HG02642 (cell line): ENCODE results near the gene CNNM2.
A peak's percentile ranks its signal among the peaks of the same experiment; 100 is the strongest.
"Not testable (repeated sequence)": the region's sequence is repeated elsewhere in the genome, so short reads cannot be mapped to it uniquely, and the experiment has no call there.

Experiments
- ATAC-seq: cut with Tn5 transposase; IDR thresholded peaks from one replicate; pipeline ENCODE4 v1.9.1; 2021; ENCODE audit warnings: mild to moderate bottlenecking; ENCODE audit not compliant: unreplicated experiment, poor library complexity

CNNM2 gene

DNA sequence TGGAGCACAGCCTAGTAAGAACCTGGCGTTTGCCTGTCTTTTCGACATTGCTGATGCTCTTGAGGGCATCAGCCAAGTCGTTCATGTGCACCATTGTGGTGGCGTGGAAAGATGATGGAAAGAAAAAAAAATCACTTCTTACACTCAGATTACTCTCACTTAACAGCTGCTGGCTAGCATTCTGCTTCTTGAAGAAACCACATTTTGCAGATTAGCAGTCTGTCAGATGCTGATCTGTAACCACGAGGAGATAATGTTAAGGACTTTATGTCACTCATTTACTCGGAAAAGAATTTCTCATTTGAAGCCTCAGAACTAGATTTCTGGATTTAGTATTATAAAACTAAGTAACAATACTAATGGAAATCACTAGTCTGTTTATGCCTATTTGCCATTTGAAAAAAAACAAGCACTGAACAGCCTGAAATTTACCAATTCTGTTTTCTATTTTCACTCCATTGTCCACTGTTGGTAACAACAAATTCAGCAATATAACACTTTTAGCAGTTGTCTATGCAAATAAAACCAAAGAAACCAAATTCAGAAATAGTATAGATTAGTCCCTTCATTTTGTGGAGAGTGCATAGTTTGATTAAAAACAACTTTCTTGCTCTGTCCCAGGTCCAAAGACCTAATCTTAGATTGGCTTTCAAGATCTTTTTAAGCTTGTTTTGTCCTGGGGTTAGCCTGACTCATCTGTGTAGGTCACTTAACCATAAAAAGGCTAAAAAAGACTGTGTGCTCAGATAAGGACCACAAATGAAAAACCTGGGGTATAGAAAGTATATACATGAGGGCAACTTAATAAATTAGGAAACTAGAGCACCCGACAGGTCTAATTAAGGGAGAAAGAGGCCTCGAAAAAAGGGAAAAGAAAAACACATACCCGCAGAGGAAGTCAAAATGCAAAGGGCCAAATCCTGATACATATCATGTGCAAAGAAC, 207.5 kb downstream of the CNNM2 start:
- peak; percentile 84 for ATAC-seq

DNA sequence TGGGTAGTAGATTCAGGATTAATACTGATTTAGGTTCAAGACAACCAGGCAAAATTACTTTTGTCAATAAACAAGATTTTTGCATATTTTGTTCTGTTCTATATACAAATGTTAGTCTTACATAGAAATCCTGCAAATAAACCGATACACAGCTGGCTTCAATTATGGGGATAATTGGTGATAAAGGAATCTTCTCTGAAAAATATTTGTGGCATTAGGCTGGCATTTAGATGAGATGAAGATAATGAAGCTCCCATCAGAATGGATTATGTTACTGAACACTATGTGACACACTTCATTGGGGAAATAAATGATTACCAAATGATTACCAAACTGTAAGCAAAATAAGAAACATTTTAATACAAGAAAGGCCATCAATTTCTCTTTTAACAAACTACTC, 209.1 kb downstream of the CNNM2 start:
- ATAC-seq, result no peak

DNA sequence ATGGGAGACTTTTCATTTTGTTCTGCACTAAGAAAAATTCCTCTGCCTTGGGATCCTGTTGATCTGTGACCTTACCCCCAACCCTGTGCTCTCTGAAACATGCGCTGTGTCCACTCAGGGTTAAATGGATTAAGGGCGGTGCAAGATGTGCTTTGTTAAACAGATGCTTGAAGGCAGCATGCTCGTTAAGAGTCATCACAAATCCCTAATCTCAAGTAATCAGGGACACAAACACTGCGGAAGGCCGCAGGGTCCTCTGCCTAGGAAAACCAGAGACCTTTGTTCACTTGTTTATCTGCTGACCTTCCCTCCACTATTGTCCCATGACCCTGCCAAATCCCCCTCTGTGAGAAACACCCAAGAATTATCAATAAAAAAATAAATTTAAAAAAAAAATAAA, 212.1 kb downstream of the CNNM2 start:
- ATAC-seq, result not testable (repeated sequence)

DNA sequence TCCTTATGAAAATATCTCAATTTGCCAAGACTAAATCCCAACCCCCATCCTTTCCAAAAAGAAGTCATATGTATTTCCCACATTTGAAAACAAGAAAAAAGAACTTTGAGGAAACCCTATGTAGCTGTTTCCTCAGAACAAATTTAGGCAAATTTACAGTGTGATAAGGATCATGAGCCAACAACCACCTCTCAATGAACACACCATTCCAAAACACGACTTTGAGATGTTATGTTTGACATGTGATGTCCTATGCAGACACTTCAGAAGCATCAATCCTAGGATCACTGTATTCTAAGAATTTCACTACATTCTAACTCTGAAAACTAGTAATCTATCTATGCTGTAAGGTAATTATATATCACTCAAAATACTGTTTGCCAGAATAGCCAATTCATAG, 212.8 kb downstream of the CNNM2 start:
- no peak for ATAC-seq

DNA sequence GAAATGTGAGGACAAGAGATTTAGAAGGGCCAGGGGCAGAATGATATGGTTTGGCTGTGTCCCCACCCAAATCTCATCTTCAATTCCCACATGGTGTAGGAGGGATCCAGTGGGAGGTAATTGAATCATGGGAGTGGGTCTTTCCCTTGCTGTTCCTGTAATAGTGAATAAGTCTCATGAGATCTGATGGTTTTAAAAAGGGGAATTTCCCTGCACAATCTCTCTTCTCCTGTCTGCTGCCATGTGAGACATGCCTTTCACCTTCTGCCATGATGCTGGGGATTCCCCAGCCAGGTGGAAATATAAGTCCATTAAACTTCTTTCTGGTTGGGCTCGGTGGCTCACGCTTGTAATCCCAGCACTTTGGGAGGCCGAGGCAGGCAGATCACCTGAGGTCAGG, 217.1 kb downstream of the CNNM2 start:
- not testable (repeated sequence) for ATAC-seq

DNA sequence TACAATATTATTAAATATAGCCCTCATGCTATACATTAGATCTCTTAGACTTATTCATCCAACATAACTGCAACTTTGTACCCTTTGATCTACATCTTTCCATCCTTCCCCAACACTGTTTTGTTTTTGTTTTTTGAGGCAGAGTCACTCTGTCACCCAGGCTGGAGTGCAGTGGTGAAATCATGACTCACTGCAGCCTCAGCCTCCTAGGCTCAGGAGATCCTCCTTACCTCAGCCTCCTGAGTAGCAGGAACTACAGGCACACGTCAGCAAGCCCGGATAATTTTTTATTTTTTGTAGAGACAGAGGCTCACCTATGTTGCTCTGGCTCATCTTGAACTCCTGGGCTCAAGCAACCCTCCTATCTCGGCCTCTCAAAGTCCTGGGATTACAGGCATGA, 221.7 kb downstream of the CNNM2 start:
- no peak for ATAC-seq
